ENCODE results near the gene GPX3. TPM values are rescaled to one million over a fixed set of nuclear protein-coding genes. Genes with fewer than 3 reads are reported as not detected.

GPX3 gene
- total and polyA plus RNA-seq, 2 experiments from 2014 or later: 28.0 to 48.9 TPM

- TF ChIP-seq, protein P1, sequence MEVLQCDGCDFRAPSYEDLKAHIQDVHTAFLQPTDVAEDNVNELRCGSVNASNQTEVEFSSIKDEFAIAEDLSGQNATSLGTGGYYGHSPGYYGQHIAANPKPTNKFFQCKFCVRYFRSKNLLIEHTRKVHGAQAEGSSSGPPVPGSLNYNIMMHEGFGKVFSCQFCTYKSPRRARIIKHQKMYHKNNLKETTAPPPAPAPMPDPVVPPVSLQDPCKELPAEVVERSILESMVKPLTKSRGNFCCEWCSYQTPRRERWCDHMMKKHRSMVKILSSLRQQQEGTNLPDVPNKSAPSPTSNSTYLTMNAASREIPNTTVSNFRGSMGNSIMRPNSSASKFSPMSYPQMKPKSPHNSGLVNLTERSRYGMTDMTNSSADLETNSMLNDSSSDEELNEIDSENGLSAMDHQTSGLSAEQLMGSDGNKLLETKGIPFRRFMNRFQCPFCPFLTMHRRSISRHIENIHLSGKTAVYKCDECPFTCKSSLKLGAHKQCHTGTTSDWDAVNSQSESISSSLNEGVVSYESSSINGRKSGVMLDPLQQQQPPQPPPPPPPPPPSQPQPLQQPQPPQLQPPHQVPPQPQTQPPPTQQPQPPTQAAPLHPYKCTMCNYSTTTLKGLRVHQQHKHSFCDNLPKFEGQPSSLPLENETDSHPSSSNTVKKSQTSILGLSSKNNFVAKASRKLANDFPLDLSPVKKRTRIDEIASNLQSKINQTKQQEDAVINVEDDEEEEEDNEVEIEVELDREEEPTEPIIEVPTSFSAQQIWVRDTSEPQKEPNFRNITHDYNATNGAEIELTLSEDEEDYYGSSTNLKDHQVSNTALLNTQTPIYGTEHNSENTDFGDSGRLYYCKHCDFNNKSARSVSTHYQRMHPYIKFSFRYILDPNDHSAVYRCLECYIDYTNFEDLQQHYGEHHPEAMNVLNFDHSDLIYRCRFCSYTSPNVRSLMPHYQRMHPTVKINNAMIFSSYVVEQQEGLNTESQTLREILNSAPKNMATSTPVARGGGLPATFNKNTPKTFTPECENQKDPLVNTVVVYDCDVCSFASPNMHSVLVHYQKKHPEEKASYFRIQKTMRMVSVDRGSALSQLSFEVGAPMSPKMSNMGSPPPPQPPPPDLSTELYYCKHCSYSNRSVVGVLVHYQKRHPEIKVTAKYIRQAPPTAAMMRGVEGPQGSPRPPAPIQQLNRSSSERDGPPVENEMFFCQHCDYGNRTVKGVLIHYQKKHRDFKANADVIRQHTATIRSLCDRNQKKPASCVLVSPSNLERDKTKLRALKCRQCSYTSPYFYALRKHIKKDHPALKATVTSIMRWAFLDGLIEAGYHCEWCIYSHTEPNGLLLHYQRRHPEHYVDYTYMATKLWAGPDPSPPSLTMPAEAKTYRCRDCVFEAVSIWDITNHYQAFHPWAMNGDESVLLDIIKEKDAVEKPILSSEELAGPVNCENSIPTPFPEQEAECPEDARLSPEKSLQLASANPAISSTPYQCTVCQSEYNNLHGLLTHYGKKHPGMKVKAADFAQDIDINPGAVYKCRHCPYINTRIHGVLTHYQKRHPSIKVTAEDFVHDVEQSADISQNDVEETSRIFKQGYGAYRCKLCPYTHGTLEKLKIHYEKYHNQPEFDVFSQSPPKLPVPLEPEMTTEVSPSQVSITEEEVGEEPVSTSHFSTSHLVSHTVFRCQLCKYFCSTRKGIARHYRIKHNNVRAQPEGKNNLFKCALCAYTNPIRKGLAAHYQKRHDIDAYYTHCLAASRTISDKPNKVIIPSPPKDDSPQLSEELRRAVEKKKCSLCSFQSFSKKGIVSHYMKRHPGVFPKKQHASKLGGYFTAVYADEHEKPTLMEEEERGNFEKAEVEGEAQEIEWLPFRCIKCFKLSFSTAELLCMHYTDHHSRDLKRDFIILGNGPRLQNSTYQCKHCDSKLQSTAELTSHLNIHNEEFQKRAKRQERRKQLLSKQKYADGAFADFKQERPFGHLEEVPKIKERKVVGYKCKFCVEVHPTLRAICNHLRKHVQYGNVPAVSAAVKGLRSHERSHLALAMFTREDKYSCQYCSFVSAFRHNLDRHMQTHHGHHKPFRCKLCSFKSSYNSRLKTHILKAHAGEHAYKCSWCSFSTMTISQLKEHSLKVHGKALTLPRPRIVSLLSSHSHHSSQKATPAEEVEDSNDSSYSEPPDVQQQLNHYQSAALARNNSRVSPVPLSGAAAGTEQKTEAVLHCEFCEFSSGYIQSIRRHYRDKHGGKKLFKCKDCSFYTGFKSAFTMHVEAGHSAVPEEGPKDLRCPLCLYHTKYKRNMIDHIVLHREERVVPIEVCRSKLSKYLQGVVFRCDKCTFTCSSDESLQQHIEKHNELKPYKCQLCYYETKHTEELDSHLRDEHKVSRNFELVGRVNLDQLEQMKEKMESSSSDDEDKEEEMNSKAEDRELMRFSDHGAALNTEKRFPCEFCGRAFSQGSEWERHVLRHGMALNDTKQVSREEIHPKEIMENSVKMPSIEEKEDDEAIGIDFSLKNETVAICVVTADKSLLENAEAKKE (CRISPR knock-in tag; IDR thresholded peaks at IDR 0.05): no peak
Observed at GRCh38 chr5:150989695-150990094, 30.7 kb upstream of the GPX3 start (continued).

GRCh38 chr5:150992705-150993104 lies 27.7 kb upstream of the GPX3 start:
- no peaks in the 10 kb centered on the region for H3K9me2 ChIP-seq (ENCODE audit: insufficient read depth)
- H3F3A ChIP-seq (replicated peaks; ENCODE audit: low read depth): no peaks in the 10 kb centered on the region
- no peaks in the 10 kb centered on the region for H3K79me2 ChIP-seq (replicated peaks; ENCODE audit: insufficient read depth)
- H3K36me3 ChIP-seq (ENCODE audit: insufficient read depth): no peaks in the 10 kb centered on the region
- H4K20me1 ChIP-seq (replicated peaks; ENCODE audit: insufficient read depth): no peaks in the 10 kb centered on the region
- H3K4me2 ChIP-seq: no peak overlapping the region
- ATAC-seq (no peak), DNase-seq (ENCODE audit: low spot score) (no peak)
- H3K27ac ChIP-seq (ENCODE audit: low read depth): no peak overlapping the region
- H3K9me3 Mint-ChIP-seq: peaks cover 41% of the 10 kb centered on the region
- H2AFZ ChIP-seq: no peak overlapping the region
- H3K4me3 ChIP-seq: no peak overlapping the region
- no peaks in the 10 kb centered on the region for H3K27me3 ChIP-seq (ENCODE audit: insufficient read depth)
- no peak overlapping the region for H3K27ac Mint-ChIP-seq
- peaks cover 3% of the 10 kb centered on the region for H3K27me3 Mint-ChIP-seq (ENCODE audit: insufficient read depth, low read depth, poor library complexity)
- H3K4me3 Mint-ChIP-seq: no peak overlapping the region
- H3K4me1 Mint-ChIP-seq: no peaks in the 10 kb centered on the region
- H3K4me1 ChIP-seq (ENCODE audit: insufficient read depth): no peaks in the 10 kb centered on the region
- H3K36me3 Mint-ChIP-seq (ENCODE audit: low read depth): peaks cover 5% of the 10 kb centered on the region; the same call in 2 of the 3 replicates
- TF ChIP-seq EZH2 (IDR thresholded peaks at IDR 0.05; ENCODE audit: low read depth, unreplicated experiment) (no peak), JUNB (IDR thresholded peaks at IDR 0.05; ENCODE audit: unreplicated experiment) (no peak), CREB1 (CRISPR knock-in tag; IDR thresholded peaks at IDR 0.05; ENCODE audit: low read depth) (no peak), ZNF114 (CRISPR knock-in tag; IDR thresholded peaks at IDR 0.05) (no peak), ZNF331 (CRISPR knock-in tag; IDR thresholded peaks at IDR 0.05; ENCODE audit: low read depth) (no peak), STAT1 (IDR thresholded peaks at IDR 0.05; ENCODE audit: unreplicated experiment) (no peak), NANOG (IDR thresholded peaks at IDR 0.05; ENCODE audit: borderline replicate concordance) (no peak), CTCF (conservative IDR thresholded peaks at IDR 0.05; ENCODE audit: low read depth in 2 of 2) (no peak), REST (IDR thresholded peaks at IDR 0.05; ENCODE audit: unreplicated experiment) (no peak), EZH2phosphoT487 (IDR thresholded peaks at IDR 0.05; ENCODE audit: unreplicated experiment) (no peak)
- TF ChIP-seq, protein P2, sequence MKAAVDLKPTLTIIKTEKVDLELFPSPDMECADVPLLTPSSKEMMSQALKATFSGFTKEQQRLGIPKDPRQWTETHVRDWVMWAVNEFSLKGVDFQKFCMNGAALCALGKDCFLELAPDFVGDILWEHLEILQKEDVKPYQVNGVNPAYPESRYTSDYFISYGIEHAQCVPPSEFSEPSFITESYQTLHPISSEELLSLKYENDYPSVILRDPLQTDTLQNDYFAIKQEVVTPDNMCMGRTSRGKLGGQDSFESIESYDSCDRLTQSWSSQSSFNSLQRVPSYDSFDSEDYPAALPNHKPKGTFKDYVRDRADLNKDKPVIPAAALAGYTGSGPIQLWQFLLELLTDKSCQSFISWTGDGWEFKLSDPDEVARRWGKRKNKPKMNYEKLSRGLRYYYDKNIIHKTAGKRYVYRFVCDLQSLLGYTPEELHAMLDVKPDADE (IDR thresholded peaks at IDR 0.05): no peak
